Measurements from ENCODE around the gene HOXA3. TPM values are rescaled to one million over a fixed set of nuclear protein-coding genes. Genes with fewer than 3 reads are reported as not detected.

HOXA3 gene
- total RNA-seq, 1 experiment from 2014 or later = not detected

DNA sequence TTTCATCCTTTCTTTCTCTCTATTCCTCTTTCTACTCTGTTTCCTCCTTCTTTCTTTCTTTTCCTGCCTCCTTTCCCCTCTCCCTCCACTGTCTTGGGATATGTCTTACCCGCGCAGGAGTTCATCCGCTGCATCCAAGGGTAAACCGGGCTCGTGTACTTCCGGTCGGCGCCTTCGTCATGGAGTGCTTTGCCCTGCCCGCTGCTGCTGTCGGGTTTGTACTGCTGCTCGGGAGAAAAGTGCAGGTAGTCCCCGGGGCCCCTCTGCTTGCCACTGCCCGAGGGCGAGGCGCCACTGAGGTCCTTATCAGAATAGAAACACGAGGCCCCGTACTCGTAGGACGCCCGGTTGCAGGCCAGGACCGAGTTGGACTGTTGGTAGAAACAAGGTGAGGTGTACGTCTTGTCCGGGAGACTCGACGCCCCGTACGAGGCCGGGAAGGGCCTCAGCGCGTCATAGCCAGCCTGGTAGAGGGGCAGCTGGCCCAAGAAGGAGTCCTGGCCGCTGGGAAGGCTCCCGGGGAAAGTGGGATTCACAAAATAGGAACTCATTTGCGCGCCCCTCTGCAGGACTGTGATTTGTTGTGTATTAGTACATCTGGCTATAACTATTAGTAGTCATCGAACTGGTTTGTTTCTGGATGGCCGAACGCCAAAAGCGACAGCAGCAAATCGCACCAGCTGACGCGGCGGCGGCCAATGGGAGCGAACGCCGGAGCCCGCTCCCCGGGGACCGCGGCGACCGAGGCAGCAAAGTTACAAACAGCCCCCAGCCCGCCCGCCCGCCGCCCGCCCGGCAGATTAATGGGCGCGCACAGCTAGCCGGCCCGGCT, 5.0 kb downstream of the HOXA3 start, which contains the start of gene HOXA6:
Gene HOXA6, minus strand, starts transcription at position 576 of the 832 bp plus-strand sequence. Its CDS starts 25 bp downstream, at position 551.
- Histone ChIP-seq H3K23ac (ENCODE audit: insufficient read length, low read depth, low read length) (no peak within 1 kb of the TSS), H2BK15ac (ENCODE audit: low read depth, low read length) (no peak within 1 kb of the TSS; the same call in 1 of the 2 replicates), H2BK120ac (ENCODE audit: low read depth, low read length, poor library complexity, severe bottlenecking) (no peak within 1 kb of the TSS), H3K9me3 (ENCODE audit: control insufficient read depth, low read depth, low read length) (no peaks in the 10 kb centered on the region), H4K20me1 (ENCODE audit: control insufficient read depth, insufficient read depth, insufficient read length) (no peaks in the 10 kb centered on the region), H3T11ph (ENCODE audit: low read length) (no peak within 1 kb of the TSS), H3K79me2 (ENCODE audit: insufficient read depth, low read length) (no peaks in the 10 kb centered on the region), H2BK5ac (ENCODE audit: insufficient read length, low read length) (no peak within 1 kb of the TSS), H3K23me2 (ENCODE audit: insufficient read length, low read depth, low read length, poor library complexity, severe bottlenecking) (peaks cover 14% of the 10 kb centered on the region), H2BK12ac (ENCODE audit: insufficient read length, low read depth, low read length) (no peak within 1 kb of the TSS), H3K4me1 (ENCODE audit: insufficient read depth, low read length) (no peaks in the 10 kb centered on the region), H3K27ac (ENCODE audit: insufficient read length, low read depth, low read length) (no peak within 1 kb of the TSS), H2AK5ac (ENCODE audit: insufficient read length, low read length) (no peak within 1 kb of the TSS), H3K27me3 (ENCODE audit: insufficient read depth, low read length) (peaks cover 94% of the 10 kb centered on the region), H3K4me2 (ENCODE audit: insufficient read depth, insufficient read length, low read length) (no peak within 1 kb of the TSS), H4K91ac (ENCODE audit: insufficient read length, low read depth, low read length) (no peak within 1 kb of the TSS), H3K4ac (ENCODE audit: low read depth, low read length) (no peak within 1 kb of the TSS), H3K18ac (ENCODE audit: insufficient read length, low read depth, low read length) (no peak within 1 kb of the TSS), H4K8ac (replicated peaks; ENCODE audit: insufficient read length, low read depth, low read length) (no peak within 1 kb of the TSS), H3K56ac (ENCODE audit: insufficient read length, low read depth, low read length) (no peak within 1 kb of the TSS), H3K79me1 (ENCODE audit: insufficient read depth, low read depth, low read length, poor library complexity, severe bottlenecking) (no peaks in the 10 kb centered on the region), H4K5ac (ENCODE audit: insufficient read length, low read depth, low read length) (no peak within 1 kb of the TSS), H3K9ac (ENCODE audit: extremely low read depth, insufficient read length, low read length) (no peak within 1 kb of the TSS), H2BK20ac (ENCODE audit: low read depth, low read length, poor library complexity, severe bottlenecking) (no peak within 1 kb of the TSS), H3K14ac (ENCODE audit: insufficient read depth, low read length) (no peak within 1 kb of the TSS), H2AFZ (ENCODE audit: low read length) (no peak within 1 kb of the TSS)
- Mint-ChIP-seq H3K36me3 (ENCODE audit: insufficient read depth in 1 of 3, low read depth in 3 of 3) (no peaks in the 10 kb centered on the region; a peak in 3 of 7 replicates), H3K4me1 (peaks cover 15 to 33% of the 10 kb centered on the region in 2 experiments), H3K27ac (no peak within 1 kb of the TSS), H3K4me3 (peak within 1 kb of the TSS; percentile 2 to 66; a peak in 2 of 5 replicates), H3K9me3 (peaks cover 21 to 22% of the 10 kb centered on the region in 2 experiments), H3K27me3 (ENCODE audit: low read depth) (peaks cover 100% of the 10 kb centered on the region)
- no CpG with 5 or more reads among the region's 63 CpGs for WGBS (ENCODE audit: extremely low coverage, insufficient read length, low lambda C conversion rate)
- TF ChIP-seq, protein P1, sequence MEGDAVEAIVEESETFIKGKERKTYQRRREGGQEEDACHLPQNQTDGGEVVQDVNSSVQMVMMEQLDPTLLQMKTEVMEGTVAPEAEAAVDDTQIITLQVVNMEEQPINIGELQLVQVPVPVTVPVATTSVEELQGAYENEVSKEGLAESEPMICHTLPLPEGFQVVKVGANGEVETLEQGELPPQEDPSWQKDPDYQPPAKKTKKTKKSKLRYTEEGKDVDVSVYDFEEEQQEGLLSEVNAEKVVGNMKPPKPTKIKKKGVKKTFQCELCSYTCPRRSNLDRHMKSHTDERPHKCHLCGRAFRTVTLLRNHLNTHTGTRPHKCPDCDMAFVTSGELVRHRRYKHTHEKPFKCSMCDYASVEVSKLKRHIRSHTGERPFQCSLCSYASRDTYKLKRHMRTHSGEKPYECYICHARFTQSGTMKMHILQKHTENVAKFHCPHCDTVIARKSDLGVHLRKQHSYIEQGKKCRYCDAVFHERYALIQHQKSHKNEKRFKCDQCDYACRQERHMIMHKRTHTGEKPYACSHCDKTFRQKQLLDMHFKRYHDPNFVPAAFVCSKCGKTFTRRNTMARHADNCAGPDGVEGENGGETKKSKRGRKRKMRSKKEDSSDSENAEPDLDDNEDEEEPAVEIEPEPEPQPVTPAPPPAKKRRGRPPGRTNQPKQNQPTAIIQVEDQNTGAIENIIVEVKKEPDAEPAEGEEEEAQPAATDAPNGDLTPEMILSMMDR (conservative IDR thresholded peaks at IDR 0.05) = no peak
- DNase-seq = peak; percentile 53

All from H9 (cell line).